ENCODE results near the gene DCTN4. TPM values are rescaled to one million over a fixed set of nuclear protein-coding genes. Genes with fewer than 3 reads are reported as not detected.

Gene DCTN4
- total and polyA plus RNA-seq, 2 experiments from 2014 or later = 15.4 to 41.8 TPM

- no peak for DNase-seq (ENCODE audit: low spot score)
- Mint-ChIP-seq H3K27me3 (ENCODE audit: insufficient read depth, low read depth, poor library complexity) (peaks cover 3% of the 10 kb centered on the region), H3K27ac (no peak overlapping the region), H3K9me3 (no peaks in the 10 kb centered on the region), H3K4me3 (no peak overlapping the region), H3K36me3 (ENCODE audit: low read depth) (no peaks in the 10 kb centered on the region), H3K4me1 (no peaks in the 10 kb centered on the region)
- H3K27me3 ChIP-seq (ENCODE audit: insufficient read depth) = peaks cover 14% of the 10 kb centered on the region; the same call in 1 of the 2 replicates
- H3K27ac ChIP-seq (ENCODE audit: low read depth) = no peak overlapping the region
- H3K4me1 ChIP-seq (ENCODE audit: insufficient read depth) = no peaks in the 10 kb centered on the region
- no peak overlapping the region for H3K4me2 ChIP-seq
- H3K36me3 ChIP-seq (ENCODE audit: insufficient read depth) = no peaks in the 10 kb centered on the region
- no peak for ATAC-seq
- H3K79me2 ChIP-seq (replicated peaks; ENCODE audit: insufficient read depth) = no peaks in the 10 kb centered on the region
- no peak overlapping the region for H3K4me3 ChIP-seq
- TF ChIP-seq CTCF (conservative IDR thresholded peaks at IDR 0.05; ENCODE audit: low read depth in 2 of 2) (no peak), EZH2 (IDR thresholded peaks at IDR 0.05; ENCODE audit: low read depth, unreplicated experiment) (no peak), ZNF114 (CRISPR knock-in tag; IDR thresholded peaks at IDR 0.05) (no peak), CREB1 (CRISPR knock-in tag; IDR thresholded peaks at IDR 0.05; ENCODE audit: low read depth) (no peak), JUNB (IDR thresholded peaks at IDR 0.05; ENCODE audit: unreplicated experiment) (no peak), NANOG (IDR thresholded peaks at IDR 0.05; ENCODE audit: borderline replicate concordance) (no peak), EZH2phosphoT487 (IDR thresholded peaks at IDR 0.05; ENCODE audit: unreplicated experiment) (no peak), POLR2AphosphoS5 (IDR thresholded peaks at IDR 0.05; ENCODE audit: low read depth) (no peak), STAT1 (IDR thresholded peaks at IDR 0.05; ENCODE audit: unreplicated experiment) (no peak), ZNF331 (CRISPR knock-in tag; IDR thresholded peaks at IDR 0.05; ENCODE audit: low read depth) (no peak), ETS1 (IDR thresholded peaks at IDR 0.05) (no peak), REST (IDR thresholded peaks at IDR 0.05; ENCODE audit: unreplicated experiment) (no peak)
- H4K20me1 ChIP-seq (replicated peaks; ENCODE audit: insufficient read depth) = no peaks in the 10 kb centered on the region
- H3F3A ChIP-seq (replicated peaks; ENCODE audit: low read depth) = no peaks in the 10 kb centered on the region
- no peaks in the 10 kb centered on the region for H3K9me2 ChIP-seq (ENCODE audit: insufficient read depth)
- H2AFZ ChIP-seq = no peak overlapping the region
Measured at GRCh38 chr5:150771034-150771795, 12.4 kb upstream of the DCTN4 start.
